Iris pigment epithelial cell (primary cell): ENCODE data around the gene IQCN.

Experiments
- DNase-seq: peaks from one replicate; pipeline ENCODE4 v3.0.0-alpha.2; 2011; ENCODE audit warnings: low read depth

The IQCN gene

GRCh38 chr19:18233224-18233825, 40.9 kb downstream of the IQCN start:
- no peak for DNase-seq

GRCh38 chr19:18232540-18233223, 41.6 kb downstream of the IQCN start:
- no peak for DNase-seq

GRCh38 chr19:18231775-18232174, 42.5 kb downstream of the IQCN start:
- no peak for DNase-seq

GRCh38 chr19:18230941-18231734, 43.1 kb downstream of the IQCN start:
- DNase-seq, result no peak

GRCh38 chr19:18229915-18230314, 44.3 kb downstream of the IQCN start:
- DNase-seq, result no peak

- no peak for DNase-seq
Measured at GRCh38 chr19:18229474-18229873, 44.8 kb downstream of the IQCN start.

- DNase-seq, result no peak
Measured at GRCh38 chr19:18227781-18228271, 46.4 kb downstream of the IQCN start.

- DNase-seq, result no peak
Measured at GRCh38 chr19:18226956-18227780, 47.1 kb downstream of the IQCN start.

GRCh38 chr19:18225702-18226468, 48.4 kb downstream of the IQCN start, which contains the start of gene PDE4C:
PDE4C (minus strand) TSS chr19:18226438; CDS start chr19:18226415, 23 bp downstream.
- peak; percentile 22 for DNase-seq

GRCh38 chr19:18225355-18225701, 48.9 kb downstream of the IQCN start:
- peak; percentile 5 for DNase-seq

GRCh38 chr19:18224525-18225354, 49.5 kb downstream of the IQCN start:
- DNase-seq, result peak; percentile 99

GRCh38 chr19:18223860-18224524, 50.3 kb downstream of the IQCN start:
- DNase-seq, result peak; percentile 19

GRCh38 chr19:18221815-18222725, 52.2 kb downstream of the IQCN start:
- no peak for DNase-seq

- no peak for DNase-seq
Measured at GRCh38 chr19:18220632-18221275, 53.5 kb downstream of the IQCN start.

GRCh38 chr19:18219911-18220631, 54.2 kb downstream of the IQCN start:
- no peak for DNase-seq

- no peak for DNase-seq
Measured at GRCh38 chr19:18218600-18218999, 55.7 kb downstream of the IQCN start.

- no peak for DNase-seq
Measured at GRCh38 chr19:18218159-18218558, 56.1 kb downstream of the IQCN start.
